KOPT-K1 (cell line): ENCODE measurements around the gene BAD.
"Not testable (repeated sequence)": the region's sequence is repeated elsewhere in the genome, so short reads cannot be mapped to it uniquely, and the experiment has no call there.

Experiments used
- H3K27ac ChIP-seq: fragments of 200-600 bp; sonication (generic); 2 replicates; pipeline ENCODE4 v1.5.1; 2016; ENCODE audit warnings: antibody characterized with exemption, mild to moderate bottlenecking, low read depth, low read length; ENCODE audit not compliant: poor library complexity, severe bottlenecking
- H3K36me3 ChIP-seq: fragments of 200-600 bp; sonication (generic); 2 replicates; pipeline ENCODE4 v1.5.1; 2017; ENCODE audit warnings: antibody characterized with exemption, mild to moderate bottlenecking, low read length, moderate library complexity; ENCODE audit not compliant: insufficient read depth
- H3K9me3 ChIP-seq: fragments of 200-600 bp; sonication (generic); 2 replicates; pipeline ENCODE4 v1.5.1; 2017; ENCODE audit warnings: antibody characterized with exemption, low read length, mild to moderate bottlenecking; ENCODE audit not compliant: insufficient read depth, poor library complexity, severe bottlenecking

Gene BAD

GRCh38 chr11:64284048-64284961 lies at the start of gene BAD:
BAD (minus strand) TSS chr11:64284665; CDS start chr11:64284368, 297 bp downstream.
- Histone ChIP-seq H3K9me3 (no peaks in the 10 kb centered on the region), H3K27ac (peak within 1 kb of the TSS; percentile 90)

GRCh38 chr11:64333556-64333955 lies 49.1 kb upstream of the BAD start:
- H3K27ac ChIP-seq = no peak overlapping the region
- H3K36me3 ChIP-seq = peaks cover 7% of the 10 kb centered on the region
- H3K9me3 ChIP-seq = no peaks in the 10 kb centered on the region

More at GRCh38 chr11:64284048-64284961, at the start of gene BAD:
- peaks cover 15% of the 10 kb centered on the region; the same call in 1 of the 2 replicates for H3K36me3 ChIP-seq

GRCh38 chr11:64331569-64332371 lies 47.3 kb upstream of the BAD start:
- Histone ChIP-seq H3K36me3 (no peaks in the 10 kb centered on the region), H3K27ac (peak overlapping the region; percentile 6), H3K9me3 (no peaks in the 10 kb centered on the region)

- Histone ChIP-seq H3K9me3 (no peaks in the 10 kb centered on the region), H3K36me3 (no peaks in the 10 kb centered on the region), H3K27ac (no peak overlapping the region)
Observed at GRCh38 chr11:64330888-64331287, 46.4 kb upstream of the BAD start.

DNA sequence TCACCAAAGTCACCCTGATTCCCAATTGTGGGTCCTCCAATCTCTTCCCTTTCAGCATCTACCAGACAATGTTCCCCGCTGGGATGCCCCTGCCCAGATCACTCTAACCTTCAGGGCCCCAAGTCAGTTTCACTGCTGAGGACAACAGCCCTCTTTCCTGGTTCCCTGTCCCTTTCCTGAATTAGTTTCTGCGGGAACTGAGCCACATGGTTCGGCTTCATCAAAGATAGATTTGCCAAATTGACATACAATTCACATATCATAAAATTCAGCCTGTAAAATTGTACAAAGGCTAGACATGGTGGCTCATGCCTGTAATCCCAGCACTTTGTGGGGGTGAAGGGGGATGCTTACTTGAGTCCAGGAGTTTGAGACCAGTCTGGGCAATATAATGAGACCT lies 43.5 kb upstream of the BAD start:
- Histone ChIP-seq H3K27ac (no peak overlapping the region), H3K36me3 (no peaks in the 10 kb centered on the region), H3K9me3 (no peaks in the 10 kb centered on the region)

DNA sequence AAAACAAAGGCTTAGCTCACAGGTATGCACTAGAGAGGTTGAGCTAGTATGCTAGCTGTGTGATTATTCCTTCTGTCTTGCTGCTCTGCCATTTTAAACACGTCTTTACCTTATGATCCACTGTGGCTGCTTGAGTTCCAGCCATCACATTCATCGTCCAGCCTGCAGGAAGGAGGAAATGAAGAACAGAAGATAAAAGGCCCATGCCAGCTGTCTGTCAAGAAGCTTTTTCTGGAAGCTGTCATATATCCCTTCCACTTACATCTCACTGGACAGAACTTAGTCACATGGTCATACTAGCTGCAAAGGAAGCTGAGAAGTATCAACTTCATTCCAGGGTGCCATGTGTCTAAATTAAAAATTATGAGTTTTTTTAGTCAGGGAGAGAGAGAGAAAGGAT lies 42.9 kb upstream of the BAD start:
- H3K27ac ChIP-seq = no peak overlapping the region
- peaks cover 3% of the 10 kb centered on the region; the same call in 1 of the 2 replicates for H3K36me3 ChIP-seq
- H3K9me3 ChIP-seq = no peaks in the 10 kb centered on the region

- H3K9me3 ChIP-seq = no peaks in the 10 kb centered on the region
- H3K36me3 ChIP-seq = peaks cover 20% of the 10 kb centered on the region; the same call in 1 of the 2 replicates
- H3K27ac ChIP-seq = no peak overlapping the region
Observed at GRCh38 chr11:64324692-64325469, 40.4 kb upstream of the BAD start.

DNA sequence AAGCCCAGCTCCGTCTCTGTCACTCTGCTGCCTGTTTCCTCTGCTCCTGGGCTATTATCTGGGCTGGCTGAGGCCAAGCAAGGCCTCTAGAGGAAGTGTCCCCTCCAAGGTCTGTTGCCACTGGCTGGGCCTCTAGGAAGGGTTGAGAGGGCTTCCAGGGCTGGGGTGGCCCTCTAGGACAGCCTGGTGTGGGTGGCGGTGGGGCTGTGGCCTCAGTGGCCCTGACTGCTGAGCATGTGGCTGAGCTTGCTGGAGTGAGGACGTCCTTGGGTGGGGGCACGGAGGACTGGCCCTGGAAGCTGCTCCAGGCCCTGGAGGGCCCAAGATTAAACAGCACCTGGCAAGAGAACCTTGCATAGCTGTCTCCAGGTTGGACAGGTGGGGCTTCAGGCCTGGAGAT lies 39.5 kb upstream of the BAD start:
- H3K36me3 ChIP-seq = peaks cover 20% of the 10 kb centered on the region; the same call in 1 of the 2 replicates
- H3K9me3 ChIP-seq = not testable (repeated sequence)
- H3K27ac ChIP-seq = peak overlapping the region; percentile 79

- Histone ChIP-seq H3K9me3 (no peaks in the 10 kb centered on the region), H3K27ac (peak overlapping the region; percentile 79), H3K36me3 (peaks cover 20% of the 10 kb centered on the region; the same call in 1 of the 2 replicates)
Observed at GRCh38 chr11:64323373-64323772, 38.9 kb upstream of the BAD start.

DNA sequence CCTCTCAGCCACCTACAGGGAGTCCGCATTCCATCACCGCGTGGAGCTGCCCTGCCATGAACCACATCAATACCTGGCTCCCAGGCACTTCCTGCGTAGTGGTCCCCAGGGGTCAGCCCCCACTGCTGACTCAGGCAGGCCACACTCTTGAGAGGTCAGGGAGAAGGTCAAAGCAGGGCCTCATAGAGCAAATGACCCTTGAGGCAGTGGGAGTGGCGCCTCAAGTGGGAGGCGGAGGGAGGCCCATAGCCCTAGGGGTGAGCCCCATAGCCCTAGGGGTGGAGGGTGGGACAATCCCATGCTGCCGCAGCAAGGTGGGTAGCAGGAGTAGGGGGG lies 38.4 kb upstream of the BAD start:
- Histone ChIP-seq H3K9me3 (no peaks in the 10 kb centered on the region), H3K27ac (peak overlapping the region; percentile 79), H3K36me3 (peaks cover 20% of the 10 kb centered on the region; the same call in 1 of the 2 replicates)

DNA sequence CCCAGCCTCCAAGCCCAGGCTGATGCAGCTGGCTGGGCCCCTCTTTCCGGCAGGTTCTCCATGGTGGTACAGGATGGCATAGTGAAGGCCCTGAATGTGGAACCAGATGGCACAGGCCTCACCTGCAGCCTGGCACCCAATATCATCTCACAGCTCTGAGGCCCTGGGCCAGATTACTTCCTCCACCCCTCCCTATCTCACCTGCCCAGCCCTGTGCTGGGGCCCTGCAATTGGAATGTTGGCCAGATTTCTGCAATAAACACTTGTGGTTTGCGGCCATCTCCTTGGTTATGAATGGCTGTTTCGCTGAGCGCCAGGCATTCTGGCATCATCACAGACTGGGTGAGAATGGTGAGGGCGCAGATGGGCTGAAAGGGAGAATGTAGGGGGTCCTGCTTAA lies 37.1 kb upstream of the BAD start:
- peaks cover 20% of the 10 kb centered on the region; the same call in 1 of the 2 replicates for H3K36me3 ChIP-seq
- no peaks in the 10 kb centered on the region for H3K9me3 ChIP-seq
- peak overlapping the region; percentile 21 for H3K27ac ChIP-seq

DNA sequence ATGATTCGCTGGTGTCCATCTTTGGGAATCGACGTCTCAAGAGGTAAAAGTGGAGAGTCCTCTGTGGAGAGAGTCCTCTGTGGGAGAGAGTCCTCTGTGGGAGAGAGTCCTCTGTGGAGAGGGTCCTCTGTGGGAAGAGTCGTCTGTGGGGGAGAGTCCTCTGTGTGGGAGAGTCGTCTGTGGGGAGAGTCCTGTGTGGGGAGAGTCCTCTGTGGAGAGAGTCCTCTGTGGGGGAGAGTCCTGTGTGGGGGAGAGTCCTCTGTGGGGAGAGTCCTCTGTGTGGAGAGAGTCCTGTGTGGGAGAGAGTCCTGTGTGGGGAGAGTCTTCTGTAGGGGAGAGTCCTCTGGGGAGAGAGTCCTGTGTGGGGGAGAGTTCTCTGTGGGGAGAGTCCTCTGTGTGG lies 36.6 kb upstream of the BAD start:
- peaks cover 23% of the 10 kb centered on the region; the same call in 1 of the 2 replicates for H3K36me3 ChIP-seq
- H3K9me3 ChIP-seq = no peaks in the 10 kb centered on the region
- H3K27ac ChIP-seq = peak overlapping the region; percentile 21

DNA sequence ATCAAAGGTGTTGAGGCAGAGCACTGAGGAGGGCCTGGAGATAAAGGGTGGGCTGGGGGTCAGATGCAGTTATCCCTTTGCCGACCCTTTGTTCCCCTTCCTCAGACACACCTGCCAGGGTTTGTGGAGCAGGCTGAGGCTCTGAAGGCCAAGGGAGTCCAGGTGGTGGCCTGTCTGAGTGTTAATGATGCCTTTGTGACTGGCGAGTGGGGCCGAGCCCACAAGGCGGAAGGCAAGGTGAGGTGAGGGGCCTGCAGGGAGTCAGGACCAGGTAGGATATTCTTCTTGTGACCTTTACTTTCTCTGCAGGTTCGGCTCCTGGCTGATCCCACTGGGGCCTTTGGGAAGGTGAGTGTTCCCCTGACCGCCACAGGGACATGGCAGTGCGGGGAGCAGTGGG lies 36.1 kb upstream of the BAD start:
- Histone ChIP-seq H3K27ac (no peak overlapping the region), H3K9me3 (no peaks in the 10 kb centered on the region), H3K36me3 (peaks cover 28% of the 10 kb centered on the region; the same call in 1 of the 2 replicates)

DNA sequence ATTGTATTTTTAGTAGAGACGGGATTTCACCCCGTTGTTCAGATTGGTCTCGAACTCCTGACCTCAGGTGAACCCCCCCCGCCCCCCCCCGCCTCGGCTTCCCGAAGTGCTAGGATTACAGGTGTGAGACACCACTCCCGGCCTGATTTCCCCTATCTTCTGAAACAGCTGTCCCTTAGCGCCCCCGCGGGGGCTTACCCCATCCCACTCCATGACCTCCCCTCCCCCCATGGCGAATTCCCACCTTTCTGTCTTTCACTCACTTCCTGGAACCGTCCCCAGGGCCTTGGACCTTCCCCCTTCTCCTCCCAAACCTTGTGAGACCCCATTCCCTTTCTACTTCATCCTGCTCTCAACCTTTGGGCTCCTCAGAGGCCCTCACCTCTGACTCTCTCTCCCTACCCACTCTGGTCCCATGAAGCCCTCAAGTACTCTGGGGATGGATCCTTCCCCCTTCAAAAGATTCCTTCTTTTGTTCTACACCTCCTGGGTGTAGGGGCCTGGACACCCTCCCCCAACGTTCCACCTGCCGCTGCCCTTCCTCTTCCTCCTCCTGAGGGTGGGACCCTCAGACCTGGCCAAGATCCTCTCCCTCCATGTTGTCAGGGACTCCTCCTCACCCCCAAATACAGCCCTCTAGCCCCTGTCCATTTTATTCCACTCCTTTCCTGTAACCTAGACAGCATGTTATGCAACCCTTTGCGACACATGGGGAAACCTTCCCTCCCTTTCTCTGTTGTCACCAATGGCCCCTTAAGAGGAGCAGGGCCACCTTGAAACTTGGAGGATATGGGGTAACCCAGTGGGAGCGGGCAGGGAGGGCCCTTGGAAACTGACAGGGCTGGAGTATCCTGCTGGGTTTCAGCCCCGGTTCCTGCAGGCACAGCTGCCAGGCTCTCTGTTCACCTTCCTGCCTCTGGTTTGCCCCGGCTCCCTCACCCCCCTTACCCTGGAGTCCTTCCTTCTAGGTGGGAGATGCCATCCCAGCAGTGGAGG lies 34.6 kb upstream of the BAD start:
- Histone ChIP-seq H3K9me3 (no peaks in the 10 kb centered on the region), H3K36me3 (peaks cover 43% of the 10 kb centered on the region), H3K27ac (peak overlapping the region; percentile 80)
